Osteocyte (in vitro differentiated cells): ENCODE data around the gene HOXA10. TPM values are rescaled to one million over a fixed set of nuclear protein-coding genes. Genes with fewer than 3 reads are reported as not detected.

Source experiments
- microRNA-seq: library from miRNA; unstranded; fragments of <30 nt; microRNA quantifications from one replicate; pipeline ENCODE4 v1.1.0, GENCODE V29; 2020; ENCODE audit not compliant: unreplicated experiment
- total RNA-seq: library from RNA; stranded (reverse); gene quantifications from 2 replicates; pipeline ENCODE4 v1.2.1, GENCODE V29; 2021

The HOXA10 gene
- total RNA-seq, 1 donor from 2014 or later, result not detected

Small RNA genes within 50 kb of the gene (microRNA-seq; reads per million reads assigned to microRNA genes)
- gene MIR196B, result 1.6 reads per million

Other genes starting within 250 kb of the HOXA10 start
- gene HOXA1, start 78.3 kb downstream of the HOXA10 start, total RNA-seq, result not detected in 2 replicates
- gene HOXA2, start 71.6 kb downstream of the HOXA10 start, total RNA-seq, result not detected in 2 replicates
- not detected in 2 replicates for gene HOXA4, start 43.6 kb downstream of the HOXA10 start, total RNA-seq
- not detected in 2 replicates for gene HOXA5, start 30.6 kb downstream of the HOXA10 start, total RNA-seq
- gene HOXA6, start 26.5 kb downstream of the HOXA10 start, total RNA-seq, result not detected in 2 replicates
- not detected in 2 replicates for gene HOXA3, start 21.7 kb downstream of the HOXA10 start, total RNA-seq
- gene HOXA7, start 17.6 kb downstream of the HOXA10 start, total RNA-seq, result not detected in 2 replicates
- gene HOXA9, start 8.8 kb downstream of the HOXA10 start, total RNA-seq, result not detected in 2 replicates
- not detected in 2 replicates for gene HOXA11, start 10.9 kb upstream of the HOXA10 start, total RNA-seq
- not detected in 2 replicates for gene HOXA13, start 25.8 kb upstream of the HOXA10 start, total RNA-seq
- gene EVX1, start 68.5 kb upstream of the HOXA10 start, total RNA-seq, result not detected in 2 replicates